HG03108 (cell line): ENCODE measurements around the gene TNFRSF14.
A peak's percentile ranks its signal among the peaks of the same experiment; 100 is the strongest.

ENCODE experiments used
- ATAC-seq: cut with Tn5 transposase; IDR thresholded peaks from one replicate; pipeline ENCODE4 v1.9.1; 2021; ENCODE audit warnings: moderate library complexity; ENCODE audit not compliant: unreplicated experiment

TNFRSF14 gene

DNA sequence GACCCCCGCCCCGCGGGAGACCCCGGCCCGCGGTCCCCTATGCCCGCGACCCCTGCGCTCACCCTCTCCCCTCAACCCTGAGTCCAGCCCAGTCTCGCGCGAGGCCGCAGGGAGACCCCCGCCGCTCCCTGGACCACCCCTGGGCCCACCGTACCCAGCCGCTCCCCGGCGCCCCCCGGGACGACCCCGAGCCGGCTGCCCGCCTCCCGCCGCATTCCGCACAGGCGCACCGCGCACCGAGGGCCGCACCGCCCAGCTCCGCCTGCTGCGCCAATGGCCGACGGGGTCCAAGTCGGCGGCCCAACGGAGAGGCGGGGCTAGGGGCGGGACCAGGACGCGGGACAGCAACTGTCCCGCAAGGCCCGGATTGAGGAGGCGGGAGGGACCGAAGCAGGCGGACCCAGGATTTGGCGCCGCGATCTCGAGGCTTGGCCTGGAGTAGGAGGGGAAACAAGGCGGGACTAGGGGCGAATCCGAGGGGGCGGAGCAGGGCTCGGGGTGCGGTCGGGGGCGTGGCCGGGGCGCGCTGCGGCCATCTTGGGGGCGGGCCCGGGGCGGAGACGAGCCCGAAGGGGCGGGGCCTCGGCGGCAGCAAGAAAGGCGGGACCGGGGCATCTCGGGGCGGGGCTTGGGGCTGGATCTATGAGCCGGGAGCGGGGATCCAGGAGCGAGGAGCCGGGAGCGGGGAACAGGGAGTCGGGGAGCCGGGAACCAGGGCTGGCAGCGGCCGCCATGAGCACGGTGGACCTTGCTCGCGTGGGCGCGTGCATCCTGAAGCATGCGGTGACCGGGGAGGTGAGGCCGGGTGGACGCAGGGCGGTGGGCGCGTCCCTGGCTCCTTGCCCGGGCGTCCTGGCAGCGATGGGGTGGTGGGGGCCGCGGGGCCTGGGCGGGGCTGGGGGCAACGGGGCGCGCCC lies 30.2 kb downstream of the TNFRSF14 start, which contains the start of gene PRXL2B:
Gene PRXL2B (plus strand): TSS at position 624 of the 917 bp plus-strand sequence. CDS start 109 bp downstream, at position 733.
- peak; percentile 56 for ATAC-seq

DNA sequence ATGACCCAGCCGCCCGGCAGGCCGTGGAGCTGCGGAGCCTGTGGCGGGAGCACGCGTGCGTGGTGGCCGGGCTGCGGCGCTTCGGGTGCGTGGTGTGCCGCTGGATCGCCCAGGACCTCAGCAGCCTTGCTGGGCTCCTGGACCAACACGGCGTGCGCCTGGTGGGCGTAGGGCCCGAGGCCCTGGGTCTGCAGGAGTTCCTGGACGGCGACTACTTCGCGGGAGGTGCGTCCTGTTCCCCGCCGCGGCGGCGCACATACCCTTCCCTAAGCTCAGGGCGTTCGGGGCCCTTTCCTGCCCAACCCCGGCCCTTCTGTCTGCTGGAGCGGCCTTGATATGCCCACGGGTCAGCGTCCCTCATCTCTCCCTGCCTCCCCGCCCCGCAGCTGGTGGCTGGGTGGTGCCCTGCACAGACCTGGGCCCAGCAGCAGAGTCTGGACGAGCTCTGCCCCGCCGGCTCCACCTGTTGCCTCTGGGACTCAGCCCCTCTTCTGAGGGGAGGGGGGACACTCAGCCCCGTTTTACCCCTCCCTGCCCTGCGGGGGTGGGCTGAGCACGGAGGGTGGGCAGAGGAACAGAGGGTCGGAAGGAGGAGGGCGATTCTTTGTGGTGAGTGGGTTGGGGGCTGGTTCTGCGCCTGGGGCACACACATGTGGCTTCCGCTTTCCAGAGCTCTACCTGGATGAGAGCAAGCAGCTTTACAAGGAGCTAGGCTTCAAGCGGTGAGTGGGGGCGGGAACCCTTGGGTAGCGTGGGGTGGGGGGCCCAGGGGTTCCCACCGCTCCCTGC lies 31.1 kb downstream of the TNFRSF14 start:
- no peak for ATAC-seq

DNA sequence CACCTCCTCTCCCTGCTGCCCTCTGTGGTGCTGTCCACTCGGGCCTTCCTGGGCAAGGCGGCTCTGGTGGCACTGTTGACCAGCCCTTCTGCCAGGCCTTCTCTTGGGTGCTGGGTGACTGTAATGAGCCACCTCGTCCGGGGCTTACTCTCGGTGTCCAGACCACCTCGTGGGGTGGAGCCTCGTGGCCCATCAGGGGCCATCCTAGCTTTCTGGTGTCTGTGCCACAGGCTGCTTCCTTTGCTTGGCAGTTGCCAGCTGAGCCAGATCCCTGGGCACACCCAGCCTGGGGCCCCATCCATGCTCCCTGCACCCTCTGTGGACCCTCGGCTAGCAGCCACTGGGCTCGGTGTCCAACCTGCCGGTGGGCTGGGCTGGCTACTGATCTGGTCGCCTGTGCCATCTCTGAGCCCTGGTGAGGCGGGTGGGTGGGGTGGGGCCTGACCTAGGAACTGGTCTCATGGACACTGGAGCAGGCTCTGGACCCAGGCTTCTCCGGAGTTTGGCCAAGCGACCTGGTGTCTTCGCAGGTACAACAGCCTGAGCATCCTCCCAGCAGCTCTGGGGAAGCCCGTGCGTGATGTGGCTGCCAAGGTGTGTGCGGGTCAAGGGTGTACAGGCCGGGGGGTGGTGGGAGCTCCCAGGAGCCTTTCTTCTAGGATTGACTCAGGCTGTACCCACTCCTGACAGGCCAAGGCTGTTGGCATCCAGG lies 31.8 kb downstream of the TNFRSF14 start:
- no peak for ATAC-seq

DNA sequence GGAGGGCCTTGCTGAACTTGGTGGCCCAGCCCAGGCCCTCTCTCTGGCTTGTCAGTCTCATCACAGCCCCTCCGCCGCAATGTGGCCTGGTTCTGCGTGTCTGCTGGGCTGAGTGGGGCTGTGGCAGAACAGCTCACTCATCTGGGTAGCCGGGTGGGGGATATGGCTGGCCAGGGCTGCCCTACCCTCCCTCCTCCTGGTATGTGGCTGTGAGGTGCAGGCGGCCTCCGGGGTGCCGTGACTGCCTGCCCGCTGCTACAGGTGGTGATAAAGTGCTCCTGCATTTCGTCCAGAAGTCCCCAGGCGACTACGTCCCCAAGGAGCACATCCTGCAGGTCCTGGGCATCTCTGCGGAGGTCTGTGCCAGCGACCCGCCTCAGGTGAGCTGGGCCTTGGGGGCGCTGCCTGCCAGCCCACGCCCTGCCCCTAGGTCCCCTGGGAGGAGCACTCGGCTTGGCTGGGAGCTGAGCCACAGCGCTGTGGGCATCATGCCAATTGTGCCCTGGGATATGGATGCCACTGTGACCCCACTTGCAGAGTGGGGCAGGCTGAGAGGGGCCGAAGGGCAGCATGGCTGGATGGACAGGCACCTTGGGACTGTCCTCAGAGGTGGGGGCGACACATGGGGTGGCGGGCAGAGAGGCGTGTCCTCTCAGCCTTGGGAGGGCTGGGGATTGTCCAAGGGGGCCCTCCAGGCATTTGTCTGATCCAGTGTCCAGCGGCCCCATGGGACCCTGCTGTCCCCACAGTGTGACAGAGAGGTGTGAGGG lies 32.7 kb downstream of the TNFRSF14 start:
- no peak for ATAC-seq

DNA sequence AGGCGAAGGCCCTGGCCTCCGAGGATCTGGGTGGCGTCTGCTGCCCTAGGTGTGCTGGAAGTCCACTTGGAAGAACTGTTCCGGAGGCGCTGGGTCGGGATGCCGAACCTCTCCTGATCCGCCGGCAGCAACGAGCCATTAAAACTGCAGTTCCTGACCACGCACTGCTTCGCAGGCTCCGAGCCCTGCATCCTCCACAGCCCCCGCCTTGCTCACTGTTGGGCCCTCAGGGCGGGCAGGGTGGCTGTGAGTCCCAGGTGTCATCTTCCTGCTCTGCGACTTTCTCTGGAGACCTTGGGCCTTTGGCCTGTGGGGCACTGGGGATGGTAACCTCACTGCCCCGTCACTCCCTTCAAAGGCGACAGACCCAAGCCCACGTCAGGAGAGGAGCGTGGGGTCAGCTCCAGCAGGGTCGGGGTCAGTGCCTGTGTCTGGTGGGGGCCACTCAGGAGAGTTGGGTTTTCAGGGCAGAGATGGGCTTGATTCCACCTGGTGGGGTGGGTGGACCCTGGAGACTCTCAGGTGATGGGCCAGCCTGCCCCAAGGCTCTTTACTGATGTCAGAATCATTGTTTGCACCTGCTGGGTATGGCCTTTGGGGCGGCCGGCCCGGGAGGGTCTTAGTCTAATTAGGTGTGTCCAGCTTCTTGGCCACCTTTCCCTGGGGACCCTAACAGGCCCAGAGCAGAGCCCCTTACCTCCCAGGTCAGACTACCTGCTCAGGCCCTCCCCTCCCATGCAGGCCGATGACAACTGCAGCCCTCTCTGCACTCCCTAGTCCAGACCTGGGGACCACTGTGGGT lies 33.5 kb downstream of the TNFRSF14 start:
- ATAC-seq: no peak

DNA sequence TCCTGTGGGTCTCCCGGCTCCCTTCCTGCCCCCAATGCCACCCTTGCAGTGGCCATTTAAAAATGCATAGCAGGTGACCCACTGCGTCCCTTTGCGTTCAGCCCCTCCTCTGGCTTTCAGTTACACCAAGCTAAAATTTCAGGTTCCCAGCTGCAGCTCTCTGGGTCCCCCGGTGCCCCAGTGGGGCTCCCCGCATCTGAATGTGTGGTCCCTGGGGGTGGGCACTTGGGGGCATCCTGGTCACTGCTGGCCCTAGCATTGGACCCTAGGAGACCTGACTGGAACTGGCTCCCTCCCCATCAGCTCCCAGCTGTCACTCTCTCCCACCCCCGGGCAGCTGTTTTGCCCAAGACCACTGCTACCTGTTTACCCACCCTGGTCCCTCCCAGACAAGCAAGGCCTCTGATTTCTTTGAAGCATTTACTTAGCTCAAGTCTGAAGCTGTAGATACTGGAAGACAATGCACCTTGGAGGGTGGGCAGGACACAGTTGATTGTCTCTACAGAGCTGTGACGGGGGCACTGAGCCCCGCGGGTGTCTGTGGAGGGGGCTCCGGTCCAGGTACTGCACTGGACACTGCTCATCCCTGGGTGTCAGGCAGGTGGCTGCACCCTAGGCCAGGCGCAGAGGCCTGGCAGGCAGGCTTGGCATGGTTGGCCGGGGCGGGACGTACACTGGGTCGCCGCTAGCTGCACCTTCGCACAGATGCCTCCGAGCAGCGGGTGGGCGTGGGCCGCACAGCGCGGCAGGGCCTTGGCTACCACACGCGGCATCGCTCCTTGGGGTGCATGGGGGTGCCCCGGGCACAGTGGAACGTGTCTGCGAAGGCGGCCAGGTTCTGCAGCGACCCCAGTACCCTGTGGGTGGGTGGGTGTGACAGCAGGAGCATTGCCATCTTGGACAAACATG lies 34.3 kb downstream of the TNFRSF14 start:
- no peak for ATAC-seq

DNA sequence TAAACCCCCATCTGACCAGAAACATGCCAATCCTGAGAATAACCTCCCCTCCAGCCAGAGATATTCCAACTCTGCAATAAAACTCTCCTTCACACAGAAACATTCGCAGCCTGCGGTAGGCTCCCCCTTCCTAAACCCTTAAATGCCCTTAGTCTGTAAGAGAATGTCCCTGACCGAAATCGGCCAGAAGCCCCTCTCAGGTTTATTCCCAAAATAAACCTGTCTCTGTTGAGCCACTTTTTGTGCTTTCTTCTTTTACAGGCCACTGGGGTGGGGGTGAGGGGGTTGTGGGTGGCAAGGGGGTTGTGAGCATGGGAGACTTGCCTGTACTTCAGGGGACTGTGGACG lies 35.0 kb downstream of the TNFRSF14 start:
- no peak for ATAC-seq

DNA sequence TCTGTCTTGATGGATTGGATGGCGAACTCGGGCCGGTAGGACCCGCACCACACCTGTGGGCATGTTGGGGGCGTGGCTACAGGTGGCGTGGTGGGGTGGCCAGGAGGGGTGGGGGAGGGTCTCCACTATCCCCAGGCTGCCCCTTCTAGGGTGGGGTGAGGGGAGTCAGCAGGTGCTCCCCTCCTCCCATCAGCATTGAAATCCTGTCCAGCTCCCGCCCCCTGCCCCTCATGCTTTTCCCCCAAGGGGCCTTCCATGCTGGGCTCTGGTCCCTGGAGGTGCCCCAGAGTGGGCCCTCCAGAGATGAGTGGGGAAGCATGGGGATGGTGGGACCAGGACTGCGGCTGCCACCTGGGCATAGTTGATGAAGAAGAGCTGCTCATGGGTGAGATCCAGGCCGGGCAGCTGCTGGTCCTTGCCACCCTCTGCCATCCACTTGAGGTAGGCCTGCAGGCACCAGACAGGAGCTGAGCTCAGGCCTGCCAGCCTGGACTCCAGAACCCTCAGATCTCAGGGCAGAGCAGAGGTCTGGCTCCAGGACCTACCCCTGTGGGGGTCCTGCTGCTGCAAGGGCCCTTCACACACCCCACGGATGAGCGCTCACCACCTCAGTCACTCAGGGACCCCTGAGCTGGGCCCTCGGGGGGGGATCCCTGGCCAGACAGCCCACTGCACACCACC lies 35.5 kb downstream of the TNFRSF14 start:
- no peak for ATAC-seq

DNA sequence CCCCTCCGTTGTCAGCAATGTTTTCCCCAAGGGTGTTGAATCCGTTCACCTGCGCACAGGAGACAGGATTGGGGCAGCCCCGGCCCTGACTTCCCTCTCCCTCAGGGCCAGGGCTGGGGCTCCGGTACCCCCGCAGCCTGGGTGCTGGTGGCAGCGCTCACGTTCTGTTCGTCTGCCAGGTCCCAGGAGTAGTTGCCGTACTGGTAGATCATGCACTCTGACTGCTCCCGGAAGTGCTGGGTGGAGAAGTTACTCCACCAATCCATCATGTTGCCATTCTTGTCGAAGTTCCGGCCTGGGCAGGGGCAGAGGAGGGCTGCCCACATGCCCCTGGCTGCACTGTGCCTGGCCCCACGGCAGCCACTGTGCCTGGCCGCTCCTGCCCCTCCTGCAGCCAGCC lies 36.5 kb downstream of the TNFRSF14 start:
- no peak for ATAC-seq

DNA sequence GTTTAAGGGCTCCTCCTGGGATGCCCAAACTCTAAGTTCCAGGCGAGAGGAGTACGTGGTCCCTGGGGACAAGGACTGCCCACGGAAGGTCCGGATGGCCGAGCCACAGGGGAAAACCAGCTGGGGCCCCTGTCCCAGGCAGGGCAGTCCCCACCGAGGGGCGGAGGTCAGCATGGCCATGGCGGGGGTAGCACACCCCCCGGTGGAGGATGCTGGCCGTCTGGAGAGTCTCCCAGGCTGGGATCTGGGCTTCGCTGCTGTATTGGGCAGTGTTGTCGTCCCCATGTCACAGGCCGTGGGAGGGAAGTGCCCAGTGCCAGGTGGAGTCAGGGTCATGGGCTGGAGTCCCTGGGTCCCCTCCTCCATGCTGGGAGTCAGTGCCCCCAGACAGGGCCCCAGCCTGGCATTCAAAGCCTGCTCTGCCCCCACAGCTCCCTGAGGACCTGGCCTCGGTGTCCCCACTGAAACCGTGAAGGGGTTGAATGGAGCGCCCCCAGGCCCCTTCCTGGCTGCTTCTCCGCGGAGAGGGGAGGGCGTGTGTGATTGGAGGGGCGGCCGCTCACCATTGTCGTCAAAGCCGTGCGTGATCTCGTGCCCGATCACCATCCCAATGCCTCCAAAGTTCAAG lies 37.2 kb downstream of the TNFRSF14 start:
- ATAC-seq: no peak

DNA sequence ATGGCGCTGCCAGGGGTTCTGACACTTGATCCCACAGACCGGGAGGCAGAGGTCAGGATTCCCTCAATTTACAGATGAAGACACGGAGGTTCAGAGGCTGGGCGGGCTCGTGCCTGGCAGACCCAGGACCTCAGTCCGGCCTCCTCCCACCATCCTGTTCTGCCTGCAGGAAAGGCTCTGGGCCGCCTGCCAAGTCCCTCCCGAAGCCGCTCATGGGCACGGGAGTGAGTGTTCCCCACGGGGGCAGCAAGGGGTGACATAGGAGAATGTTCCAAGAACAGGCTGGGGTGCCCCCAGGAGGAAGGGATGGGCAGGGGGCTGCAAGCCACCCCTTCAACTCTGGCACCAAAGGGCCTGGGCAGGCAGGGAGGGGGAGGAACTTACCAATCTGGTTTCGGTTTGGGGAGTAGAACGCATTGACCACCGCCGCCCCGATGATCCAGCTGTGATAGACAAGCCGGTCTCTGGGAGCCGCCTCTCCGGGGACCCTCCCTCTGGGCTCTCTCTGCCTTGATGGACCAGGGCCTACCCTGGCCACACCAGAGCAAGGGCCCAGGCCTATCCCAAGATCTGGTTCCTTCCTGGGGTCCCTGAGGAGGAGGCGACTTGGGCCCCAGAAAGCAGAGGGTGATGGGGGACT lies 38.0 kb downstream of the TNFRSF14 start:
- no peak for ATAC-seq

DNA sequence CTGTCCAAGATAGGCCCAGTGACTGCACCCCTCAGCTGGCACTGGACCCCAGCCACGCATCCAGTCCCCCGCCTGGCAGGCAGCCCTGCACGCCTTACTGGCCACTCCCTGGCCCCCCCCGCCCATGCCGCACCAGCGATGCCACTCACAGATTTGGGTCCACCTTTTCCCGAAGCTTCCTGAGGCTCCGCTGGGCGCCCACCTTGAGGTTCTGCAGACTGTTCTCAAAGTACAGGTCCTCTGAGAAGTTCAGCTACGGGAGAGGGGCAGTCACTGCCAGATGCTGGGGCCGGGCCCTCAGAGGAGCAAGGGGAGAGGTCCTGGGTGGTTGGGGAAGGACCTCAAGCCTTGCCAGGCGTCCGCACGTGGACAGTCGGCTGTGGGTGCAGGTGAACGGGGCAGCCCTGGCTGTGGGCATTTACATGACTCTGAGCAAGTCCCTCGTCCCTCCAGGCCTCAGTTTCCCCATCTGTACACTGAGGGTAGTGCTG lies 38.5 kb downstream of the TNFRSF14 start:
- ATAC-seq: no peak

DNA sequence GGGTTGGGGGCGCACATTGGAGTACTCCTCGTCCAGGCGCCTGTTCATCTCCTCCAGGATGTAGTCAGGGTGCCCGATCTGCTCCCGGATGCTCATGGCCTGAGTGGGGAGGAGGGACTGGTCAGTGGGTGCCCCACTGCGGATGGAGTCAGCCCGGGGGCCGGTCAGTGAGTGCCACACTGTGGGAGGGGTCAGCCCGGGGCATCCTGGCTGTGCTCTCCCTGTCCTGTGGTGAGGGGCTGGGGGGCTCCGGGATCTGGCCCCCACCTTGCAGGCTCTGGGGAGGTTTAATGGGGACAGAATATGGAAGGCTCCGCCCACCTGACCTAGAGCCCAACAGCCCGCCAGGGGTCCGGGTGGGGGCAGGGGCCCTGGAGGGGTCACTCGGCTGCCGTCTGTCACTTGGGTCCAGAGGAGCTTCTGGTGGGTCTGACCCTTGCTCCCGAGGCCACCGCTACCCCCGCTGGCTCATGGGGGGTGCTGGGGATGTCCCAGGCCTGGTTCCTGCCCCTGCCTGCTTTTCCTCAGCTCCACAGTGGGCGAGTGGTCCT lies 39.2 kb downstream of the TNFRSF14 start:
- no peak for ATAC-seq

DNA sequence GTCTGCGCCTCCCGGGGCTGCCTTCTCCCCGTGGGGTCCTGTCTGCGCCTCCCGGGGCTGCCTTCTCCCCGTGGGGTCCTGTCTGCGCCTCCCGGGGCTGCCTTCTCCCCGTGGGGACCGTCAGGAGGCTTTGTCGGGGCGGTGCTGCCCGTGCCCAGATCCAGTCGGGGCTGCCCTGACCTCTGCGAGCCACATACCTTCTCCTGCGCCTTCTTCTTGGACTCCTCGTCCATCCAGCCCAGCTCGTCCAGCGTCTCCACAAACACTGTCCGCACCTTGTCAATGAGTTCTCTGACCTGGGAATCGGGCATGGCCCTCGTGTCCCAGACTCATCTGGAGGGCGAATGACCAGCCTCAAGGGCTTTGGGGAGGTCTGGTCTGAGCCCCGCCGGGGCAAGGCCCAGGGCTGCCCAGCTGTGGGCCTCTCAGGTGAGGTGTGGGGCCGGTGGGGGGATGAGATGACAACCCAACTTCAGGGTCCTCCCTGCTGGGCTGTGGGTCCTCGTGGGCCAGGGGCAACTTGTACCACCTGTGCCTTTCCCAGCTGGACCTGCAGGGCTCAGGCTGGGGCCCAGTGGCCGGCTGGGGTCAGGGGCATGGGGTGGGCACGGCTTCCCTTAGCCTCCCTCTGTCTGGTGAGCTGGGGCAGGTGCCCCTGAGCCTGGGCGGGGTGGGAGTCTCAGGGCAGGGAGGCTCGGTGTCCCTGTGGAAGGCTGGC lies 39.8 kb downstream of the TNFRSF14 start:
- no peak for ATAC-seq

DNA sequence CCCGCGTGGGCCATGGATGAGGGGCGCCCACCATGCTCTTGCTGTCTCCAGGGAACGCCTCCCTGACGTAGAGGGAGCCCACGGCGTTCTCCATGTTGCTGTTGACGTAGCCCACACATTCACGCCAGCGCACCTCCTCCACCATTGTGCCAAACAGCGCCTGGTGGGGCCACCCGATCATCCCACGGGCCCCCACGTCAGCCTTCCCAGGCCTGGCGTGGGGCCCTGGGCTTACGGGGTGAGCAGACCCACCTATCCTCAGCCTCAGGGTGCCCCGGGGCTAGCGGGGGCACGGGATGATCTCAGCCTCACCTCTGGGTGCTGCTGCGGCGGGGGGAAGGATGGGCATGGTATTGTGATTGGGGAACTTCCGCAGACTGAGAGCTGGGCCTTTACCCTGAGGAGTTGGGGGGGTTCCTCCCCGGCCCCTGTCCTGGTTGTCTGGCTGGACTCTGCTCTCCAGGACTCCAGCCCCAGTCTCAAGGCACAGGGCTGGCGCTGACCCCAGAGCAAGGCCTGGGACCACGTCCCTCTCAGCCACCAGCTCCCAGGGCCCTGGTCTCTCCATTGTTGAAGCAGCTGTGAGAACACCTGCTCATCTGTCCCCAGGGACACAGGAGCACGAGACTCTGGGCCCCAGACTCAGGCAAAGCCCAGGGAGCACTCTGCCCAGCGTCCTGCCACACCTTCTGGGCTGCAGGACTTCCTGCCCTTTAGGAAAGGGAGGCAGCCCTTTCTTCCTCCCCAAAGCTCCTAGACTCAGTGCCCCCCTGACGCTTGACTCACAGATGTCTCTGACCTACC lies 40.6 kb downstream of the TNFRSF14 start:
- ATAC-seq: no peak
